GM12801 (cell line): Measurements from ENCODE around the gene PSMA3.

Experiments
- TF ChIP-seq, protein P1 (sequence below): IDR thresholded peaks from one replicate; pipeline ENCODE4 v1.5.1; 2011; ENCODE audit warnings: control low read depth; ENCODE audit not compliant: insufficient read length; ENCODE audit errors: extremely low read depth

Gene PSMA3

GRCh38 chr14:58285132-58285531 lies 40.5 kb downstream of the PSMA3 start:
- TF ChIP-seq, protein P1, sequence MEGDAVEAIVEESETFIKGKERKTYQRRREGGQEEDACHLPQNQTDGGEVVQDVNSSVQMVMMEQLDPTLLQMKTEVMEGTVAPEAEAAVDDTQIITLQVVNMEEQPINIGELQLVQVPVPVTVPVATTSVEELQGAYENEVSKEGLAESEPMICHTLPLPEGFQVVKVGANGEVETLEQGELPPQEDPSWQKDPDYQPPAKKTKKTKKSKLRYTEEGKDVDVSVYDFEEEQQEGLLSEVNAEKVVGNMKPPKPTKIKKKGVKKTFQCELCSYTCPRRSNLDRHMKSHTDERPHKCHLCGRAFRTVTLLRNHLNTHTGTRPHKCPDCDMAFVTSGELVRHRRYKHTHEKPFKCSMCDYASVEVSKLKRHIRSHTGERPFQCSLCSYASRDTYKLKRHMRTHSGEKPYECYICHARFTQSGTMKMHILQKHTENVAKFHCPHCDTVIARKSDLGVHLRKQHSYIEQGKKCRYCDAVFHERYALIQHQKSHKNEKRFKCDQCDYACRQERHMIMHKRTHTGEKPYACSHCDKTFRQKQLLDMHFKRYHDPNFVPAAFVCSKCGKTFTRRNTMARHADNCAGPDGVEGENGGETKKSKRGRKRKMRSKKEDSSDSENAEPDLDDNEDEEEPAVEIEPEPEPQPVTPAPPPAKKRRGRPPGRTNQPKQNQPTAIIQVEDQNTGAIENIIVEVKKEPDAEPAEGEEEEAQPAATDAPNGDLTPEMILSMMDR = no peak

DNA sequence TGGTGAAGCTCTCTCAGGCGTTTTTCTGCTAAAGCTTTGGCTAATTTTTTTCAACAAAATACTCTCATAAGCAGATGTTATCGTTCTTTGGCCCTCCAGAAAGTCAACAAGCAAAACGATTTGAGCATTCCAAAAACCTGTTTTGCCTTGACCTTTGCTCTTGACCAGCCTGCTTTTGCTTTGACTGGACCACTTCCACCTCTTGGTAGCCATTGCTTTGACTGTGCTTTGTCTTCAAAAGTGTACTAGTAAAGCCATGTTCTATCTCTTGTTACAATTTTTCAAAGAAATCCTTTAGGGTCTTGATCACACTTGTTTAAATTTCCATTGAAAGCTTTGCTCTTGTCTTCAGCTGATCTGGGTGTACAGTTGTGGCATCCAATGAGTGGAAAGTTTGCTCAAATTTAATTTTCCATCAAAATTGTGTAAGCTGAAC lies 43.0 kb downstream of the PSMA3 start:
- TF ChIP-seq, protein P1 = no peak

GRCh38 chr14:58288106-58288792 lies 43.6 kb downstream of the PSMA3 start:
- TF ChIP-seq, protein P1 = no peak

GRCh38 chr14:58291646-58292045 lies 47.0 kb downstream of the PSMA3 start:
- TF ChIP-seq, protein P1 = no peak

DNA sequence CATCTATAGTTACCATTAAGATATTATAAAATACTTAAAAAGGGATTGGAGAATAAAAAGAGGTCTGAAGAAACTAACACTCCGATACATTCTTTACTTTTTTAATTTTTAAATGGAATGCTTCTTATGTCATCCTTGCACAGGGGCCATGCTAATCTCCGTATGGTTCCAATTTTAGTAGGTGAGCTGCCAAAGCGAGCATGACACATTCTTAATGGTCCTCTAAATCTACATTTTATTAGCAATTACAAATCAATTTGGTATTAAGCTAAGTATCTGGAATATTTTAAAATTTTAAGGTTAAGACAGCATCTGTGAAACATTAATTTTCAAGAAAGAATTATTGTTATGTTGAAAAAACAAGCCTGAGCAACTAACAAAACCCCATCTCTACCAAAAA lies 47.5 kb downstream of the PSMA3 start:
- TF ChIP-seq, protein P1 = no peak

DNA sequence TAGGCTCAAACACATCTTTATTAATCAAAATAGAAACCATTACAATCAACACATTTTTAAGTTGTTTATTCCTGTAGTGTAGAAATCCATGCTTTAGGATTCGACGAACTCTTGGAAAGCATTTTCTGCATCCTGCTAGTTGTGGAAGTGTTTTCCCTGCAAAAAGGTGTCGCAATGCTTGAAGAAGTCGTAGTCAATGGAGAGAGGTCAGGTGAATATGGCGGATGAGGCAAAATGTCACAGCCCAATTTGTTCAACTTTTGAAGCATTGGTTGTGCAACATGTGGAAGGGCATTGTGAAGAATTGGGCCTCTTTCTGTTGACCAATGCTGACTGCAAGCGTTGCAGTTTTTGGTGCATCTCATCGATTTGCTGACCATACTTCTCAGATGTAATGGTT lies 49.6 kb downstream of the PSMA3 start:
- TF ChIP-seq, protein P1 = no peak

DNA sequence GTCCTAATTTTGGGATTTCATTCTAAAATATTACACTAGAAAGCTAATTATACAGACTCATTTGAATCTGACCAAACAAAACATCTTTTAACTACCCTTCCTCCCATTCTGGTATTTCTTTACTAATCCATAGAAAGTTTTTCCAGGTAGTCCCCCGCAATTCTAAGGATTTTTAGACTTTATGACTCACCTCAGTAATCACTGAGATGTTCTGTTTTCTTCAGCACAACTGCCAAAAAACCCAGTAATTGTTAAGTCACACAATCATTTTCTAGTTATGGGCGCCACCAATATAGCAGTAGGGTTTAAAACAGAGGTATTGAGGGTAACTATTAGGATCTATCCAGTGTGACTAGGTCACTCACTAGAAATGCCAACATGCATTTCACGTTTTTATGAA lies 52.1 kb downstream of the PSMA3 start:
- TF ChIP-seq, protein P1 = no peak
